ENCODE data around the gene EXOC3L1.

Gene EXOC3L1

DNA sequence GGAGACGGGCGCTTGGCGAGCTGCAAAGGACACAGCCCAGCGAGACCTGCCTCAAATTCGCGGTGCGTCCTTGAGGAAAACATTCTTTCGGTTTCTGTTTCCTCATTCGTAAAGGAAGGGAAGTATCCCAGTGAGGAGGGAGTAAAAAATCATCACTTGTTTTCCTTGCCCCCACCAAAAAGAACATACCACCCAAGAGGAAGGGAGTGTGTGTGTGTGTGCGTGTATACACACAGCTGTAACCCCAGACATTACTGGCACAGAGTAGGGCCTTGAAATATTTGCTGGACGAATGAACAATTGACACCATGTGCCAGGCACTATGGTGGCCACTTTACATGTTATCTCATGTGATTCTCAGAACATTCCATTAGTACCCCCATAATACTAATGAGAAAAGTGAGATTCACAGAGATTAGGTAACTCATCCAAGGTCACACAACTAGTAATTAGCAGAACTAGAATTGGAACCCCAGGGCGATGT lies 4.2 kb downstream of the EXOC3L1 start:
- DNase-seq (ENCODE audit: low read depth) = no peak
- TF ChIP-seq, protein P1, sequence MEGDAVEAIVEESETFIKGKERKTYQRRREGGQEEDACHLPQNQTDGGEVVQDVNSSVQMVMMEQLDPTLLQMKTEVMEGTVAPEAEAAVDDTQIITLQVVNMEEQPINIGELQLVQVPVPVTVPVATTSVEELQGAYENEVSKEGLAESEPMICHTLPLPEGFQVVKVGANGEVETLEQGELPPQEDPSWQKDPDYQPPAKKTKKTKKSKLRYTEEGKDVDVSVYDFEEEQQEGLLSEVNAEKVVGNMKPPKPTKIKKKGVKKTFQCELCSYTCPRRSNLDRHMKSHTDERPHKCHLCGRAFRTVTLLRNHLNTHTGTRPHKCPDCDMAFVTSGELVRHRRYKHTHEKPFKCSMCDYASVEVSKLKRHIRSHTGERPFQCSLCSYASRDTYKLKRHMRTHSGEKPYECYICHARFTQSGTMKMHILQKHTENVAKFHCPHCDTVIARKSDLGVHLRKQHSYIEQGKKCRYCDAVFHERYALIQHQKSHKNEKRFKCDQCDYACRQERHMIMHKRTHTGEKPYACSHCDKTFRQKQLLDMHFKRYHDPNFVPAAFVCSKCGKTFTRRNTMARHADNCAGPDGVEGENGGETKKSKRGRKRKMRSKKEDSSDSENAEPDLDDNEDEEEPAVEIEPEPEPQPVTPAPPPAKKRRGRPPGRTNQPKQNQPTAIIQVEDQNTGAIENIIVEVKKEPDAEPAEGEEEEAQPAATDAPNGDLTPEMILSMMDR (conservative IDR thresholded peaks at IDR 0.05; ENCODE audit: low read depth, low read length) = no peak
- no peak overlapping the region for H3K4me3 ChIP-seq (ENCODE audit: low read length)

DNA sequence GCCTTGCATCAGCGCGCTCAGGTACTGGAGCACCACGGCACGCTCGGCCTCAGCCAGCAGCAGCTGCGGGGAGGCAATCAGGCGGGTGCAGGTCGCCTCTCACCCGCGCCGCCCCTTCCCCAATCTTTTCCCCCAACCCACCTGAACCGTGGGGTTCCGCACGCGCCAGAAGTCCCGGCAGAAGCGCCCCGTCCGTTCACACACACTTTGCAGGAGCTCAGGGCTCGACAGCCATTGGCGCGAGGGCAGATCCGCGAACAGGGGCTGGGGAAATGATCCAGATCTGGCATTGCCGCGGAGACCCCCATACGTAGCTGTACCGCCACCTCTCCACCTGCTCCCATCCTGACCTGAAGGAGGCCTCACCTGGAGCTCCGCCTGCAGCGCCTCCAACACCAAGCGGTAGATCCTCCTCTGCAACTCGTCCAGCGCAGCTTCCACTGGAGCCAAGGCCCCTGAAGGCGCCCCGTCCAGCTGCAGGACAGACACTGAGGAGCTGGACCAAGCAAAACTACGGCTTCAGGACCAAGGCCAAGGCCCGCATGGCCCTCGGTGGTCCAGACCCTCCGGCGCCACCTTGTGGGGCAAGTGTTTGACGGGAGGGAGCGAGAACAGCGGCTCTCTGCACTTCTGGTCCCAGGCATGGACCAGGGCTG lies 4.8 kb downstream of the EXOC3L1 start:
- no peak overlapping the region for H3K4me3 ChIP-seq (ENCODE audit: low read length)
- TF ChIP-seq, protein P1 (conservative IDR thresholded peaks at IDR 0.05; ENCODE audit: low read depth, low read length) = peak; percentile 88
- peak; percentile 62 for DNase-seq (ENCODE audit: low read depth)

DNA sequence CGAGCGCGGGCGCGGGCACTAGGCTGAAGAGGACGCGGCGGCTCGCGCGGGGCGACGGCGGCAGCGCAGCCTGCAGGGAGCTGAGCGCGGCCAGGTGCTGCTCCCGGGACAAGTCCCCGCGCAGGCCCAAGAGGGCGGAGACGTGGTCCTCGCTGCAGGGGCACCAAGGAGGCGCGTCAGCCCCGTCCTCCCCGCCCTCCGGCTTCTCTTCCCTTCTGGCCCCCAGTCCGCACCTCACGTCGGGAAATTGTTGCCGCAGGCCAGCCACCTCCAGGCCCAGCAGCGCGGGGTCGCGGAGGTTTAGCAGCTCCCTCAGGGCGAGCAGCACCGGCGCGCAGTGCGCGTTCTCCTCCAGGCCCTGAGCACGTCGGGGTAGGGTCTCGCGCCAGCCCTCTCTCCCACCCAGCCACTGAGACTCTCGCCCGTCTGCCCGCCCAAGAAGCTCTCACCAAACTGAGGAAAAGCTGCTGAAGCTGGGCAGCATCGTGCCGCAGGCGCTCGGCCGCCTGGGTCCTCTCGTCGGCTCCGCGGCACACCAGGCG lies 5.4 kb downstream of the EXOC3L1 start:
- no peak for DNase-seq (ENCODE audit: low read depth)
- TF ChIP-seq, protein P1 (conservative IDR thresholded peaks at IDR 0.05; ENCODE audit: low read depth, low read length) = no peak
- peak overlapping the region; percentile 45 for H3K4me3 ChIP-seq (ENCODE audit: low read length)

DNA sequence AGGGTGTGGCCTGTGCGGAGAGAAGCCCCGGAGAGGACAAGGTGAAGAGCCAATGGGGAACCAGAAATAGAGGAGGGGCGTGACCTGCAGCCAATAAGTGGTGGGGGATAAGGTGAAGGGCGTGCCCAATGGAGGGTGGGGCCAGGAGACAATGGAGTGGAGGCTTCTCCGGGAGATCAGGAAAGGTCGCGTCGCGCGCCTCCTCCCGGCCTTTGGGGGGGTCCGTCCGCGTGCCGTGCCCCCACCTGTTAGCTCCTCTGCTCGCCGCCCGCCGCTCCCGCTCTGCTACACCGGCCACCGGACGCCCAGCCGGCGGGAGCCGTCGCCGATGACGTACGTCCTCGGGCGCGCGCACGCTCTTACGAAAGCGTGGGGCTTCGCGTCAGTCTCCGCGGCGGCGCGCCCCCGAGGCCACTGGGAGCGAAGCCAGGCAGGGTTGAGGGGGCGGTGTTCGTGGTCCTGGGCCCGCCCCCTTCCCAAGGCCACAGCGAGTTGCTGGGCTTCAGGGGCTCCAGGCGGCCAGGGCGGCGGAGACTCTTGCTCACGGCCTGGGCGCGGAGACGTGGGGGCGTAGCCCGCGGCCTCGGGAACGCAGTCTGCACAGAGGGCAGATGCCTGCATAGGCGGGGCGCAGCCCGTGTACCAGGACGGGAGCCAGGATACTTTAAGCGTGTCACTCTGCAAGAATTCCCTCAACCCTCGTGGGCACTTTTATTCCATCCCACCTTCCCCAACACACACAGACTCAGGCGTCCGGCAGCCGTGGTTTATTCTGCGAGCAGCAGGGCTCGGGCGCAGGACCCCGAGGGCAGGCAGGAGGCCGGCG lies 6.1 kb downstream of the EXOC3L1 start, which contains the start of gene MATCAP1:
MATCAP1 (minus strand) TSS at position 337 of the 826 bp plus-strand sequence. CDS start 3,353 bp downstream, outside the sequence.
- H3K4me3 ChIP-seq (ENCODE audit: low read length) = peak within 1 kb of the TSS; percentile 45
- TF ChIP-seq, protein P1 (conservative IDR thresholded peaks at IDR 0.05; ENCODE audit: low read depth, low read length) = no peak
- peak; percentile 94 for DNase-seq (ENCODE audit: low read depth)

DNA sequence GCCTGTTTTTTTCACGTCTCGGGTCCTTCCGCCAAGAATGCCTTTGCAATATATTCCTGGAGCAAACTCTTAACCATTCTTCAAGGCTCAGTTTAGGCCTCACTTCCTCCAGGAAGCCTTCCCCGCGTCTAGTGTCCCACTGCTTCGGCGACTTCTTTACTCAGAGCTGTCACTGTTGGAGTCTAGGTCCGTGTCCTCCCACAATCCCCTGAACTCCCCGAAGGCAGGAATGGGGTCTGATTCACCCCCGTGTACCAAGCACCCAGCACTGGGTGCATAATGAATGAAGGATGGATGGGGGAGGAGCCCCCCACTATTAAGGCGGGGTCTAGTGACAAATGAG lies 6.7 kb downstream of the EXOC3L1 start:
- TF ChIP-seq, protein P1 (conservative IDR thresholded peaks at IDR 0.05; ENCODE audit: low read depth, low read length) = no peak
- no peak for DNase-seq (ENCODE audit: low read depth)
- peak overlapping the region; percentile 45 for H3K4me3 ChIP-seq (ENCODE audit: low read length)

DNA sequence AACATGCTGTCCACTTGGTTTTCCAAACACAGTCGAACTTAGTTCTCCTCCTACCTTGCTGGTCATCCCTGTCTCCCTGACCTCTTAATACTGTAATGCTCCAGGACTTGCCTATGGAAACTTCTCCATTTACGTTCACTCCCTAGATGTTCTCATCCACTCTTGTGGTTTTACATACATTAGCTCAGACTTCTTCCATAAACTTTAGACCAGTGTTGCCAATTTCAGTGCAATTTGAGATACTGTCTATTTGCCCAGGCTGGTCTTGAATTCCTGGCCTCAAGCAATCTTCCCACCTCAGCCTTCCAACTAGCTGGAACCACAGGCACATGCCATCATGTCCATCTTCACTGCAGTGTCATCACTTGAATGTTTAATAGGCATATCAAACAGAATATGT lies 7.6 kb downstream of the EXOC3L1 start:
- DNase-seq (ENCODE audit: low read depth) = no peak
- H3K4me3 ChIP-seq (ENCODE audit: low read length) = no peak overlapping the region

More for the DNA sequence above, 7.6 kb downstream of the EXOC3L1 start:
- TF ChIP-seq, protein P1 (conservative IDR thresholded peaks at IDR 0.05; ENCODE audit: low read depth, low read length) = no peak
